Left lung (tissue), 10 donors: Measurements from ENCODE around the gene TCEANC. TPM values are rescaled to one million over a fixed set of nuclear protein-coding genes. Genes with fewer than 3 reads are reported as not detected.

Source experiments
- ATAC-seq: fragments of 200-7000 bp; cut with Tn5 transposase; one replicate; pipeline ENCODE4 v1.9.1; 2020; ENCODE audit warnings: moderate library complexity
- DNase-seq, 4 donors: peaks; one replicate each; pipeline ENCODE4 v3.0.0-alpha.2; 2013 to 2020
- H3K27ac ChIP-seq, 2 donors: fragments of 200-600 bp; sonication (generic) in 1 of 2; one replicate each; pipeline versions ENCODE4 v1.5.0 to v1.8.0; 2020 to 2021
- H3K27me3 ChIP-seq, 2 donors: fragments of 200-600 bp; sonication (generic) in 1 of 2; one replicate each; pipeline versions ENCODE4 v1.5.0 to v1.8.0; 2020 to 2021
- H3K36me3 ChIP-seq, 2 donors: fragments of 200-600 bp; sonication (generic) in 1 of 2; one replicate each; pipeline versions ENCODE4 v1.5.0 to v1.8.0; 2020 to 2021
- H3K4me1 ChIP-seq, 2 donors: fragments of 200-600 bp; one replicate each; pipeline ENCODE4 v1.8.0; 2021
- H3K4me3 ChIP-seq, 2 donors: fragments of 200-600 bp; sonication (generic) in 1 of 2; one replicate each; pipeline versions ENCODE4 v1.5.0 to v1.8.0; 2020 to 2021; ENCODE audit warnings: mild to moderate bottlenecking in 1 of 2
- H3K9me3 ChIP-seq, 2 donors: fragments of 200-600 bp; sonication (generic) in 1 of 2; one replicate each; pipeline versions ENCODE4 v1.5.0 to v1.8.0; 2020 to 2021
- intact Hi-C, 2 donors: fragments of 100-400 bp; cut with DNase I; formaldehyde crosslinking; loops; one replicate each; pipeline versions ENCODE4 v1.11.2 to v1.14.2; 2022
- polyA plus RNA-seq, 6 donors: library from polyadenylated mRNA; unstranded; fragments of 120-200 nt; gene quantifications; one replicate each; pipeline ENCODE4 v1.2.1, GENCODE V29; 2013; ENCODE audit not compliant: insufficient read length in 6 of 6
- total RNA-seq, 2 donors: library from RNA; stranded (reverse); fragmentation: NEBNext Ultra II Directional; extraction: Animal tissue kit (Norgen Biotek cat#: 25700); gene quantifications; one replicate each; pipeline ENCODE4 v1.2.1, GENCODE V29; 2021
- TF ChIP-seq, protein P1 (sequence below), 2 donors: fragments of 200-600 bp; sonication (generic) in 1 of 2; IDR thresholded peaks; one replicate each; pipeline versions ENCODE4 v1.5.0 to v1.8.0; 2021; ENCODE audit warnings: antibody characterized with exemption in 2 of 2
- donor health status: DM: no; HTN: yes; CAD: no.
- donor health status: DM: no; HTN: no; CAD: no.

TCEANC gene
- total and polyA plus RNA-seq, 8 donors: 3.1 to 7.1 (median 6.5) TPM

- Histone ChIP-seq H3K36me3 (no peaks in the 10 kb centered on the region), H3K27ac (no peak overlapping the region), H3K4me1 (peaks cover 0 to 4% of the 10 kb centered on the region in 2 donors), H3K4me3 (no peak overlapping the region), H3K9me3 (no peaks in the 10 kb centered on the region), H3K27me3 (no peaks in the 10 kb centered on the region)
- ATAC-seq: no peak
- TF ChIP-seq, protein P1, sequence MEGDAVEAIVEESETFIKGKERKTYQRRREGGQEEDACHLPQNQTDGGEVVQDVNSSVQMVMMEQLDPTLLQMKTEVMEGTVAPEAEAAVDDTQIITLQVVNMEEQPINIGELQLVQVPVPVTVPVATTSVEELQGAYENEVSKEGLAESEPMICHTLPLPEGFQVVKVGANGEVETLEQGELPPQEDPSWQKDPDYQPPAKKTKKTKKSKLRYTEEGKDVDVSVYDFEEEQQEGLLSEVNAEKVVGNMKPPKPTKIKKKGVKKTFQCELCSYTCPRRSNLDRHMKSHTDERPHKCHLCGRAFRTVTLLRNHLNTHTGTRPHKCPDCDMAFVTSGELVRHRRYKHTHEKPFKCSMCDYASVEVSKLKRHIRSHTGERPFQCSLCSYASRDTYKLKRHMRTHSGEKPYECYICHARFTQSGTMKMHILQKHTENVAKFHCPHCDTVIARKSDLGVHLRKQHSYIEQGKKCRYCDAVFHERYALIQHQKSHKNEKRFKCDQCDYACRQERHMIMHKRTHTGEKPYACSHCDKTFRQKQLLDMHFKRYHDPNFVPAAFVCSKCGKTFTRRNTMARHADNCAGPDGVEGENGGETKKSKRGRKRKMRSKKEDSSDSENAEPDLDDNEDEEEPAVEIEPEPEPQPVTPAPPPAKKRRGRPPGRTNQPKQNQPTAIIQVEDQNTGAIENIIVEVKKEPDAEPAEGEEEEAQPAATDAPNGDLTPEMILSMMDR (IDR thresholded peaks at IDR 0.05): no peak
- intact Hi-C loops: loop anchor here in 1 of 2 donors (5.0 kb wide), 1 partner anchor 377 kb away; no protein-coding TSS in a partner anchor
- DNase-seq: no peak
Observed at GRCh38 chrX:13655674-13656073, 2.7 kb downstream of the TCEANC start.

DNA sequence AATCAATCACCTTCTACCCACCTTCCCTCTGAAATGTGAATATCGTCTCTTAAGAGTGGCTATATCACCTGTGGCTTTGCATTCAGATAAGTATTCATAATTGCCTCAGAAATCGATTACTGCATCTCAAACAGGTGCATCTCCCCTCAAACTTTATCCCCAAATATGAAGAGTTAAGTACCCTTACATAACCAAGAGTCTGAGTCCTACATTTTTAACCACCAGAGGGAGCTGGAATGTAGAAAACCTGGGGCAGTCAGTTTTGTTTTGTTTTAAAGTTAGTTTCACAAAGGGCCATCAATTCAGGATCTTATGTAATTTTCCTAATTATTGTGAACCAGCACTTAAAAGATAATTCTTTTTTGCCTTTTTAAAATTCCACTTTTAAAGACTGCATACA, 5.7 kb downstream of the TCEANC start:
- peak overlapping the region in 1 of 2 donors; percentile 64 for H3K27ac ChIP-seq
- TF ChIP-seq, protein P1 (IDR thresholded peaks at IDR 0.05): peak; percentile 45 to 59

DNA sequence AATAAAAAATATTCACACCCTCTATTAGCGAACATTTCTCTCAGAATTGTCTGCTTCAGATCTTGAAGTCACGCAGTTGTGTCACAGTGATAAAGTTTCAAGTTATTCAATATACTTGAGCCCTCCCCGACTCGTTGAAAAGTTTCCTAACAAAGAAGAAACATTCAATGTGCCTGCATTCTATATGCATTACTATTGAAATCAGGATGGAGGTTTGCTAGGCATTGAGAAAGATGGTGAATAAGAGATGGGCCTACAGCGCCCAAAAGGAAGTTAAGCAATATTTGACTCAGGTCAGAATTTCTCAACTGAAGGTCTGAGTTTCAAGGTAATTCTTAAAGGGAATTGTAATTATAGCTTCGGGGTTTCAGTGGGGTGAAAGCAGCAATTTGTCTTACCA, 6.1 kb downstream of the TCEANC start:
- no peaks in the 10 kb centered on the region for H3K27me3 ChIP-seq
- peak overlapping the region in 1 of 2 donors; percentile 64 for H3K27ac ChIP-seq
- no peaks in the 10 kb centered on the region for H3K9me3 ChIP-seq
- ATAC-seq: peak; percentile 41
- H3K4me1 ChIP-seq: peaks cover 0 to 4% of the 10 kb centered on the region in 2 donors
- TF ChIP-seq, protein P1 (IDR thresholded peaks at IDR 0.05): no peak
- DNase-seq: no peak
- intact Hi-C loops: loop anchor here in 1 of 2 donors (5.0 kb wide), 1 partner anchor 373 kb away; no protein-coding TSS in a partner anchor
- no peak overlapping the region for H3K4me3 ChIP-seq
- no peaks in the 10 kb centered on the region for H3K36me3 ChIP-seq

More for the DNA sequence above, 5.7 kb downstream of the TCEANC start:
- Histone ChIP-seq H3K9me3 (no peaks in the 10 kb centered on the region), H3K4me3 (no peak overlapping the region), H3K27me3 (no peaks in the 10 kb centered on the region), H3K36me3 (no peaks in the 10 kb centered on the region), H3K4me1 (peaks cover 0 to 4% of the 10 kb centered on the region in 2 donors)
- intact Hi-C loops: loop anchor here in 1 of 2 donors (5.0 kb wide), 1 partner anchor 374 kb away; no protein-coding TSS in a partner anchor
- DNase-seq: peak in 1 of 4 donors; percentile 57
- ATAC-seq: peak; percentile 74

DNA sequence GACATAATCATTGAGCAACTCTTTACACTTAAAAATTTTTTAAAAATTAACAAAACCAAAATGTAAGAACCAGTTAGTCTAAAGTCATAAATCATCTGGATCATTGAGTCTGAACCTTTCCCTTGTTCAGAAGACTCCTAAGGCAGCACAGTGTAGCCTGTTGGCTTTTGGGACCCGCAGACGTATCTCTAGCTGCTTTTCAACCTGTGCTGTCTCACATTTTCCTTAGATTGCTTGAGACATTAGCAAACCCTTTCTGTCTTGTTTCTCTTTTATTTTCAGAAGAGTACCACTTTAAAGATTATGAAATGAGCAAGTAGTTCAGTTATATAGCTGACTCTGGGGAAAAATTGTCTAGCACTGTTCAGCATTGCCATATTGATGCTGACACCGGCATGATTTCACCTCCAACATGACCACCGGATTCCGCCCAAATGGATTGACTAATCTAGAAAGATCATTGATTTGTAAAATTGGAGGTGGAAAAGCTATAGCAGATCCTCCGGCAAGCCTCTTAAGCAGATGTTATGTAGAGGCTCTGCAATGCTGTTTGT, 8.9 kb downstream of the TCEANC start:
- Histone ChIP-seq H3K4me1 (peaks cover 0 to 10% of the 10 kb centered on the region in 2 donors), H3K27me3 (no peaks in the 10 kb centered on the region), H3K27ac (peak overlapping the region; percentile 39 to 41), H3K4me3 (no peak overlapping the region), H3K36me3 (no peaks in the 10 kb centered on the region), H3K9me3 (no peaks in the 10 kb centered on the region)
- ATAC-seq: no peak
- TF ChIP-seq, protein P1 (IDR thresholded peaks at IDR 0.05): no peak
- no peak for DNase-seq
- intact Hi-C loops: no loop called here

DNA sequence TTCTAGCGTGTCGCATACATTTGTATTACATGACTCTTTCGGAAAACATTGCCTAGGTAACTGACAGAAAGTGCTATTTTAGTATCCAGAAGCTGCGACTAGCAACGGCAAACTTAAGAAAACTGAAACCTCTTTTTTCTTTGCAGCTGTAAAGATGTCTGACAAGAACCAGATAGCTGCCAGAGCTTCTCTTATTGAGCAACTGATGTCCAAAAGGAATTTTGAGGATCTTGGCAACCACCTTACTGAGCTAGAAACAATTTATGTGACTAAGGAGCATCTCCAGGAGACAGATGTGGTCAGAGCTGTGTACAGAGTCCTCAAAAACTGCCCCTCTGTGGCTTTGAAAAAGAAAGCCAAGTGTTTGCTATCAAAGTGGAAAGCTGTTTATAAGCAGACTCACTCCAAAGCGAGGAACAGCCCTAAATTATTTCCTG, 9.4 kb downstream of the TCEANC start:
- Histone ChIP-seq H3K4me3 (no peak overlapping the region), H3K4me1 (peaks cover 0 to 10% of the 10 kb centered on the region in 2 donors), H3K9me3 (no peaks in the 10 kb centered on the region), H3K36me3 (no peaks in the 10 kb centered on the region), H3K27ac (peak overlapping the region; percentile 39 to 41), H3K27me3 (no peaks in the 10 kb centered on the region)
- TF ChIP-seq, protein P1 (IDR thresholded peaks at IDR 0.05): no peak
- ATAC-seq (peak; percentile 24), DNase-seq (no peak)
- intact Hi-C loops: no loop called here
